ENCODE data around the gene EXOC3L4.

- TF ChIP-seq EZH2phosphoT487 (IDR thresholded peaks at IDR 0.05; ENCODE audit: insufficient read depth, low read depth) (no peak), EZH2 (IDR thresholded peaks at IDR 0.05; ENCODE audit: insufficient read depth, poor library complexity, severe bottlenecking) (no peak)
Observed at GRCh38 chr14:103135333-103136260, 41.1 kb downstream of the EXOC3L4 start.

Measured in GM23248 (cell line).